HCT116 (cell line): Measurements from ENCODE around the gene S100Z.
"Not testable (repeated sequence)": the region's sequence is repeated elsewhere in the genome, so short reads cannot be mapped to it uniquely, and the experiment has no call there.

Experiments
- CEBPB ChIP-seq: IDR thresholded peaks from 2 replicates; pipeline ENCODE4 v1.6.1; 2012; ENCODE audit warnings: low read depth
- EZH2 ChIP-seq: fragments of 200-600 bp; sonication (generic); IDR thresholded peaks from 2 replicates; pipeline ENCODE4 v1.6.1; 2017; ENCODE audit warnings: antibody characterized with exemption, mixed run types
- EZH2phosphoT487 ChIP-seq: fragments of 200-600 bp; IDR thresholded peaks from 2 replicates; pipeline ENCODE4 v1.6.1; 2018; ENCODE audit warnings: antibody characterized with exemption, borderline replicate concordance
- POLR2A ChIP-seq: IDR thresholded peaks from 2 replicates; pipeline ENCODE4 v1.7.0; 2011; ENCODE audit warnings: borderline replicate concordance; ENCODE audit not compliant: insufficient read depth, insufficient read length; ENCODE audit errors: extremely low read depth
- POLR2AphosphoS5 ChIP-seq: IDR thresholded peaks from 2 replicates; pipeline ENCODE4 v1.6.1; 2011; ENCODE audit warnings: mild to moderate bottlenecking, low read depth, low read length, moderate library complexity
- RAD21 ChIP-seq: IDR thresholded peaks from 2 replicates; pipeline ENCODE4 v1.6.1; 2012; ENCODE audit warnings: low read depth, mild to moderate bottlenecking
- SP1 ChIP-seq: IDR thresholded peaks from 2 replicates; pipeline ENCODE4 v1.6.1; 2012; ENCODE audit warnings: low read depth
- YY1 ChIP-seq: IDR thresholded peaks from 2 replicates; pipeline ENCODE4 v1.6.1; 2011; ENCODE audit warnings: low read length, low read depth, moderate library complexity, mild to moderate bottlenecking; ENCODE audit not compliant: insufficient replicate concordance; ENCODE audit errors: extremely low read depth
- TF ChIP-seq, protein P1 (sequence below), 3 experiments: fragments of 200-600 bp in 1 of 3; sonication (generic) in 1 of 3; IDR thresholded peaks in 2 of 3; conservative IDR thresholded peaks in 1 of 3; 2 replicates each; pipeline ENCODE4 v1.5.1; 2012 to 2017; ENCODE audit warnings: low read depth in 2 of 3, low read length in 2 of 3, antibody characterized with exemption in 1 of 3, borderline replicate concordance in 1 of 3, control low read depth in 1 of 3, mild to moderate bottlenecking in 1 of 3, mixed read lengths in 1 of 3, mixed run types in 1 of 3, moderate library complexity in 1 of 3; ENCODE audit not compliant: insufficient read depth in 1 of 3
- TF ChIP-seq, protein P2 (sequence below): IDR thresholded peaks from 2 replicates; pipeline ENCODE4 v1.6.1; 2012

GRCh38 chr5:76855501-76855900, 5.7 kb downstream of the S100Z start:
- TF ChIP-seq, protein P1, sequence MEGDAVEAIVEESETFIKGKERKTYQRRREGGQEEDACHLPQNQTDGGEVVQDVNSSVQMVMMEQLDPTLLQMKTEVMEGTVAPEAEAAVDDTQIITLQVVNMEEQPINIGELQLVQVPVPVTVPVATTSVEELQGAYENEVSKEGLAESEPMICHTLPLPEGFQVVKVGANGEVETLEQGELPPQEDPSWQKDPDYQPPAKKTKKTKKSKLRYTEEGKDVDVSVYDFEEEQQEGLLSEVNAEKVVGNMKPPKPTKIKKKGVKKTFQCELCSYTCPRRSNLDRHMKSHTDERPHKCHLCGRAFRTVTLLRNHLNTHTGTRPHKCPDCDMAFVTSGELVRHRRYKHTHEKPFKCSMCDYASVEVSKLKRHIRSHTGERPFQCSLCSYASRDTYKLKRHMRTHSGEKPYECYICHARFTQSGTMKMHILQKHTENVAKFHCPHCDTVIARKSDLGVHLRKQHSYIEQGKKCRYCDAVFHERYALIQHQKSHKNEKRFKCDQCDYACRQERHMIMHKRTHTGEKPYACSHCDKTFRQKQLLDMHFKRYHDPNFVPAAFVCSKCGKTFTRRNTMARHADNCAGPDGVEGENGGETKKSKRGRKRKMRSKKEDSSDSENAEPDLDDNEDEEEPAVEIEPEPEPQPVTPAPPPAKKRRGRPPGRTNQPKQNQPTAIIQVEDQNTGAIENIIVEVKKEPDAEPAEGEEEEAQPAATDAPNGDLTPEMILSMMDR (IDR thresholded peaks at IDR 0.05 in 2 of 3, conservative IDR thresholded peaks at IDR 0.05 in 1 of 3; ENCODE audit: borderline replicate concordance in 1 of 3, insufficient read depth in 1 of 3, low read depth in 2 of 3, low read length in 2 of 3): not testable (repeated sequence)
- TF ChIP-seq, protein P2, sequence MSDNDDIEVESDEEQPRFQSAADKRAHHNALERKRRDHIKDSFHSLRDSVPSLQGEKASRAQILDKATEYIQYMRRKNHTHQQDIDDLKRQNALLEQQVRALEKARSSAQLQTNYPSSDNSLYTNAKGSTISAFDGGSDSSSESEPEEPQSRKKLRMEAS: not testable (repeated sequence)
- TF ChIP-seq SP1, RAD21, YY1, EZH2phosphoT487, POLR2A, POLR2AphosphoS5, EZH2, CEBPB: not testable (repeated sequence)
